IPS-11a (cell line): Measurements from ENCODE around the gene BNC2.

ENCODE experiments used
- H3K4me3 ChIP-seq: one replicate; pipeline ENCODE4 v1.5.1; 2013; ENCODE audit warnings: low read depth, low read length, control low read depth

The BNC2 gene

DNA sequence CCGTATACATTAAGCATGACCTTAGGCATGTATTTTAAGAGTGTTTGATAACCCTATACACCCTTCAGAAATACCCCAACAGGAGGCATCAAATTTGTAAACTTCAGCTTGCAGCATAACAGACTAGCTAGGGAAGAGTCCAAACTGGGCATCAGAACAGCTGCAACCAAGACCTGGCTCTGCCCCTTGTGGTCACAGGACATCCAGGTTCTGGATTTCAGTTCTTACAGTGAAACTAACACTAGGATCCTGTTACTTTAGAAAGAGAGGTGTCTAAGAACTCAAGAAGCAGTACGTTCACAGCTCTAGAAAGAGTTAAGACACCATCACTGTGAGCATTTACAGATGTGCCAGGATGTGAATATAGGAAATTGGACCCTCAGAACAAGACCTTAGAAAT lies 229.8 kb downstream of the BNC2 start:
- H3K4me3 ChIP-seq: no peak overlapping the region

DNA sequence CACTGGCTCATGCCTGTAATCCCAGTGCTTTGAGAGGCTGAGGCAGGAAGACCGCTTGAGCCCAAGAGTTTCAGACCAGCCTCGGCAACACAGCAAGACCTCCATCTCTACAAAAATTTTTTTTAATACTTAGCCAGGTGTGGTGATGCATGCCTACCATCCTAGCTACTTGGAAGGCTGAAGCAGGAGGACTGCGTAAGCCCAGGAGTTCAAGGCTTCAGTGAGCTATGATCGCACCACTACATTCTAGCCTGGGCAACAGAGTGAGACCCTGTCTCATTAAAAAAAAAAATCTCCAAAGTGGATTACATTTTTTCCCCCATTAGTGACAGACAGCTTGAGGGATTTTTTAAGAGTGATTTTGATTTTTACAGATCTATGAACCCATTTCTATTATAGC lies 230.8 kb downstream of the BNC2 start:
- no peak overlapping the region for H3K4me3 ChIP-seq

DNA sequence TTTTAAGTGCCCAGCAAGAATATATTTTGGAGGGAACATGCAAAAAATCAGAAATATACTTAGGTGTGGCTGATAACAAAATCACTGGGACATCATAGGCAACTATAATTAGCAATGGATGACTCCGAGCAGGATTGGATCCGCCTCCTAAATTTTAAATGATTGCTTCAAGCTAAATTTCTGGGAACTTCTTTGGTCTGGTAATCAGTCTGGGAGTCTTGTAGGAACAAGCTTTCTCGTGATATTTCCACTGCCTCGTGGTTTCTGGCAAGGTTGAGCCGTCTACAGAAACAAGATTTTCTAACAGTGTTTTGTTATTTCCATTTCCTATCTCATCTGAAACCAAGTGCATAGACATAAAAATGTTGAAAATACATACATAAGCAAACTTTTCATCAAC lies 232.6 kb downstream of the BNC2 start:
- H3K4me3 ChIP-seq: no peak overlapping the region

DNA sequence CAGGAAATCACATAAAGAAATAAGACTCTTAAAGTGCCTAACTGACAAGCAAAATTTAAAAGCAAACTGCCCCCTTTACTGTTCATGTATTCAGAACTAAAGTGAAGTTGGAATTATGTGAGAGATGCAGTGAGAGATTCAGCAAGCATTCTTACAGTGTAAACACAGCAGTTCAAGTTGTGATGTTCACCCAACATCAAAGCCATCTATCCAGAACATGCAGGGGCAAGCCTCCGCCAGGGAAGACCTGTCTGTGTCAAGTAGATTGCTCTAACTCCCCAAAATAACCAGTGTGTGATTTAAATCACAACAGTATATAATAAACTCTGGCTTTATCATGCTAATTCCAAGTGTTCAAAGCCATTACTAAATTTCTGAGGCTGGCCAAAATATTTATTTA lies 233.3 kb downstream of the BNC2 start:
- no peak overlapping the region for H3K4me3 ChIP-seq

DNA sequence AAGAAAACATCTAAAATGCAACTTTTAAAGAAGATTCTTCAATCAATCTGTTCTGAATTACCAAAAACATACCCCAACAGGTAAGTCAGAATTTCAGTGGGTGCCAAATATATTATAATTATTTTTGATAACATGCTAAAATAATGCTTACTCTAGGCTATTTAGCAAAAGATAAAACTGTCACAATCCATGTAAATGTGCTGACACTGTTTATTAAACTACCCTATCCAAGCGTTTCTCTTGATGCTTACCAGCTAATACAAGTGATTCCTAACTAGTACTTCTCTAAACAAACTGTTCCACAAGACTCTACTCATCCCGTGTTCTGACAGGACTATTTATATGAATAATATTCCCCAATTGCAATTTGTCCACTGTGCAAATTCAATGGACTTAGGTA lies 236.7 kb downstream of the BNC2 start:
- no peak overlapping the region for H3K4me3 ChIP-seq

DNA sequence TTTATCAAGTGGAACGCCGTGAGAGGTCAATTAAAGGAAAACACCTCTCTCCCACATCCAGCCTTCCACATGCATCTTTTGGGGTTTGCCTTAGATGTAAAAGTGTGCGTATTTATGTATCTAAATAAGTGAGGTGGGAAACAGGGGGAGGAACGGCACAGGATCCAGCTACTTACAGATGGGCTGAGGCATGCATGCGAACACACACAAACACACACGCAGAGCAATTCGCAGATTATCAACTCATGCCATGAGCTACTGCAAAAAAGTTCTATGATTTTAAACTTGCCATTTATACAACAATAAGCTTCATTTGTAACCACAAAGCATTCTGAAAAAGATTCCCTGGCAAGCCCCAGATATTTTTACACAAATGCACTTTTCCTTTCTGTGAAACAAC lies 242.1 kb downstream of the BNC2 start:
- H3K4me3 ChIP-seq: no peak overlapping the region

DNA sequence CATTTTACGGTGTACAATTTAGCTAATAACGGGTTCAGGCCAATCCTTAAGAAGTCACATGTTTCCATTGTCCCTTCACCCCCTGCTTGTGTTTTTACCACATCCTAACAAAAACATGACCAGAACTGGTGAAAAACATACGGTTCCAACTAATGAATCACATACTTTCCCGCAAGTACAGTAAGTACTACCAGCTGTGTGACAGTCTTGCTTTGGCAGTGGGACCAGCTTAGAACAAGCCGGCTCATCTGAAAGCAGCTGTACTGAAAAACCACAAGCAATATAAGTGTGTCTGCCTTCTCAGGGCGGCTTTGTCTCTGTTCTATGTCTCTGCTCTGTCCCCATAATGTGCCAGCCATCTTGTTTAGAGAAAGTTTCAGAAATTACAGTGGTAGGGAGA lies 242.5 kb downstream of the BNC2 start:
- no peak overlapping the region for H3K4me3 ChIP-seq

DNA sequence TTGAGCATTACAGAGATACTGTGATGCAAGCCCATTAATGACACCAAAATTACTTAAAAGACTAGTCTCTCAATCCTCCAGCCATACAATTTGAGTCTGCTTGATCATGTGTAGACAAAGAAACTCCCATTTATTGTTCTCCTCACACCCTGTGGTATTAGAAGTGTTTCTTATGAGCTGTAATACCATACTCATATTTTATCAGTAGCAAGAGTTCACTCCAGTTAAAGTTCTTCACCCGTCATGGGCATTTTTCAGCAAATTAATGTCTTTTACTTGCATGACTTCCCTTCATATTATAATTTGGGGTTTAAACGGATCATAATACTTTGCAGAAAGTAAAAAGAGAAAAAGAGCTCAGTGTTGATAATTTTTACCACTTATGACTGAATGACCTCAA lies 242.9 kb downstream of the BNC2 start:
- H3K4me3 ChIP-seq: no peak overlapping the region

DNA sequence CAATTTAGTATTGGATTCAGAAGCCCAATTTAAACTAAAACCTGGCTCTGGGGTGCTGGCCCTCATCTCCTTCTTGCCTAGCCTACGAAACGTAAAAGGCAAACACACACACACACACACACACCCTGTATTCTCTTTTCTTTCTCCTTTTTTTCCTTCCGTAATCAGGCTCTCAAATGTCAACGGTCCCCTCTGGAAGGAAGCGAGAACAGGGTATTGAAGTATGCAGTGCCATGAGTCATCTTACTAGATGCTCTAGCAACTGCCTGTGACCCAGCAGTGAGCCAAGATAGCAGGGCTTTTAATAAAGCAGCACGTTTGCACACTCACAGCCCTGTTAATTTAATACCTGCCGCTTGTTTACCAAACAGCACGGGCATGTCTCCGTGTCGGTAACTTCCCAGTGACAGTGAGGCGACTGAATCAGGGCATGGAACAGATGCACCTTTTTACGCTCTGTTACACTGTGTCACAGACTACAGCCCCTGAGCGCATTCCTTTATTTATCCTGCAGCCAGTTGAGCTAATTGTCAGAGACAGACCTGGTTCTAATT lies 243.8 kb downstream of the BNC2 start:
- no peak overlapping the region for H3K4me3 ChIP-seq

DNA sequence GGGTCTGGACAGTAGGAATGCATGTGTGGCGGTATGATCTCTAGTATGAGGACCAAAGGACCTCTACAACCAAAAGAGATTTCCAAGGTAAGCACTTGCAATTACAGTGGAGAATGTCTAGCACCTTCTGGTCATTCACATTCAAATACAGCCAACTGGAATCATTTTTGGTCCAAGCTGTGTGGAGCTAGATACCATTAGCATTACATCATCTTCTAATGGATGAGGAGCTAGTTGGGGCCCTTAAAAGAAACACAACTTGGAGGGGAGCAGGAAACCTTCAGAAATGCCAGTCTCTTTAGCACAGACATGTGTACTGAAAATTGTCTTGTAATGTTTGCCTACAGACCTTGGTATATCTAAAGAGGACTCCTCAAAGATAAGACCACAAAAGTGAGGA lies 244.7 kb downstream of the BNC2 start:
- no peak overlapping the region for H3K4me3 ChIP-seq

DNA sequence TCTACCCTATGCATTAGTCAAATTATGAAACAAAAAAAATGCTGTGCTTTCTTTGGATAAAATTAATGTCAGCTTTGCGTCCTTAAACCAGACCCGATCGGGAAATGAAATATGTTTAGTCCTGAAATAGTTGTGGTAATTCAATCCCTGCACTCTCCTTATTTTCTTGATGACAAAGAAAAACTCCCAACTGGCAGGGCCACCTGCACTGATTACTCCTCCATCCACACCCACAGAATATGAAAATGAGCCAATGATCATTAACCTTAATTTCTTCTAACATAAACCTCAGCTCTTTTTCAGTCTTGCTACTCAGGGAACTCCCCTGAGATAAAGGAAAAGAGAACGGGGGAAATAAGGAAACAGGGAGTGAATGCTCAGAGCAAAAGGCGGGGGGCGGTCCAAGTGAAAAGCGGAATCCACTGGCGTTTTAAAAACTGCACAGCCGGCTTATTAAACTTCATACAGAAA lies 245.3 kb downstream of the BNC2 start:
- H3K4me3 ChIP-seq: no peak overlapping the region

DNA sequence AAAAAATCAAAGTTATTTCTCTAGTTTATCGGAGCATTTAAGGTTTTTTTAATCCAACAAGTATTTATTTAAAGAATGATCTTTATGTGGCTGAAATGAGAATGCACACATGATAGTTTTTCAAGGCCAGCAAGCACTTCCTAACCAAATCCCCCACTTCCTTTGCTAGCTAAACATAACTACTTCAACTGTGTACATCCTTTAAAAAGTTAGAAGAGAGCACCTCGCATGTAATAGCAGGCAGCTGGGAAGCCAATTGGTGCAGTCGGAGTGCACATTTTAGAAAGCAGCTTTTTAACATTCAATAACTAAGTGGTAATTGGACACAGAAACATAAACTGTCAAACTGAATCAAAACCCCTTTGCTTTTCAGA lies 245.7 kb downstream of the BNC2 start:
- no peak overlapping the region for H3K4me3 ChIP-seq

DNA sequence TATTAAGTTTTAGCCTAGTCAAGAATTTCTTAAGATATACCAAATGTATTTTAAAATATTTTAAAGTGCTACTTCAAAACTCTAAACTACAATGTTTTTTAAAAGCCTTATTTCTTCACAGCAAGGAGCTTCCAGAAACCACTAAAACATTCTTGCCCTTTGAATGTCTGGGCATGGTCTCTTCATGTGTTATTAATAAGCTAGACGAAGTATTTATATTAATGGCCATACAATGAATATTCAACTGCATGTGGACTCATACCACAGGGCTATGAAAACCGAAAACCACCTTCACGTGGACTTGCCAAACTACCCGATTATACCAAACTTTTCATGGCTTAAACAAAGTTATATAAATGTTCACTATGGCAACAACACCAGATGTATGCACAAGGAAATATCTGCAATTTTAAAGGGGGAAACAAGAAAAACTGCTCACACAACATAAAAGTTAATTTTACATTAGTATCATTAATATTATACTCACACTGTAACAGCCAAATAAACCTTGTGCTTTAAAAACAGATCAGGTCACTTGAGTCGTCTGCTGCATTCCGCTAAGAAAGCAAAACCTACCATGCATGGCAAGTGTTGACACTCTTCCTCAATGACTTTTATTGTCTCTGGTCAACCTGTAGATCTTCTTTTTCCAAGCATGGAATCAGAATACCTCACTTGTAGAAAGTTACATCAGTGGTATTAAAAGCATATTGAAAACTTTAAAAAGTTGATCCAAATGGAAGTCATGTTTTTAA lies 246.3 kb downstream of the BNC2 start:
- no peak overlapping the region for H3K4me3 ChIP-seq

DNA sequence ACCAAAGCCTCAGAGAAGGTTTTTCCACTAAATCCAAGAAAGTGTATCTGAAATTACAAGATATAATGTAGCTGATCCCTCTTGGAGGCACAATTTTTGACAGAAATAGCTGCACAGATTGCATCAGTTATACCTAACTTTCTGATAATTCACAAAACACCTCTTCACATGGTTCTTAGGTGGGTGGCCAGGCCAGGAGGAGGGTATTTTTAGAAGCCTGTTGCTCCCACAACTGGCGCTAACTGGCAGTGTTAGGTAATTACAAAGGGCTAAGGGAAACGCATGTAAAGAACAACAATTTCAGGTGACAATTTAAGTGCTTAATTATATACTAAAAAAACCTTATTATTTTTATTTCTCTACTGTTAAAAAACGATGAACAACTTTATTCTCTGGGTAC lies 247.9 kb downstream of the BNC2 start:
- H3K4me3 ChIP-seq: no peak overlapping the region

DNA sequence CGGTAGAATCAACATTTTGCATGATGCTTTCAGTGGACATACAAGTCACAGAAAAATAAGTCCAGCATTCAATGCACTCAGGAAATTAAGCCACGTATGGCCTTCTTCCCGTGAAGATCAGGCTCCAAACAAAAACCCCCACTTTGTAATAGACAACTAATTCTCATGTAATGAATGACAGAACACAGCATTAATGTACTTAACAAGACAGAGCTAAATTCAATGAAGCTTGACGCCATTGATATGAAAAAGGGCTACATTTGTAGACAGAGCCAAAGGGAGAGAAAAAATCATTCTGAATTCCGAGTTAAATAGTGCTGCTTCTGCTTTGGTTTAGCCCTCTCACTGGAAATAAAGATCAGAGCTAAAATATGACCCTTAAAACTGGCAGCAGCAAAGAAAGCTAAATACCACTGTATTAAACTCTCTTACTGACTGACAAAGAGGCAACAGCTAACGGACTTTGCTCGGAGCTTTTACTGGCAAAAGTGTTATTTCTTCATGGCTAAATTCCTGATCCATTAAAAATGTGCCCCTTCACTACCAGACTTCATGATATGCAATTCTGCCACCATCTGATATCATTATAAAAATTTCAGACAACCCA lies 250.5 kb downstream of the BNC2 start:
- no peak overlapping the region for H3K4me3 ChIP-seq

DNA sequence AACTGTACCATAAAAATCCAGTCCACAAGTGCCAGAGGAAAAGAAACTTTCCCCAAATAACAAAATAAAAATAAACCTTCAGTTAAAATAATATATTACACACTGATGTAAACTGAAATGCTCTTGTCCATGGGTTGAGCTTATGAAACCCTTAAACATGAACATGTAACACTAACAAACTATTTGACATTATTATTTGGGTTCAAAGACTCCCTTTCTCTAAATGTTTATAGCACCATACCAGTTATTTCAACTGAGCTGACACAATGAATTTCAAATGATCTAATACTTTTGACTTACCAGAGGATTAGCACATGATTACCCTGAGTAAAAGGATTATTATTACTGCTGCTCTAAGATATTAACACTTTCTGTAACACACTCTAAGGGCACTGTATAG lies 251.1 kb downstream of the BNC2 start:
- no peak overlapping the region for H3K4me3 ChIP-seq

DNA sequence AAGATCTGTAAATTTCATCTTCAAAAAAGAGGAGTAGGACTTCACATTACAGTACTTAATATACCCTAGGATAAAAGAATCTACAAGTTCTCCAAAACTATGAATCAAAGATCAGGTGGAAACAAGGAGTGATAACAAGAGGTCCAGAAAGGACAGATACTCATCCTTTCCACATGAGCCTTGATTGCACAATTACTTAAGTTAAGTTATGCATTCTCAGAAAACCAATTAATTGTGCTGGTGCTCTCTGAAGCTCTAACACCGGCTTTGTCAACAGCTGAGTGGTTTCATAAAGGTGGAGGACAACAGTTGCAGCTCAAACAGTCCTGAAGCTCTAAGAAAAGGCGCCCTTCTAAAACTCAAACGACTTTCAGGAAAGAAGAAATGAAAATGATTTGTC lies 251.9 kb downstream of the BNC2 start:
- H3K4me3 ChIP-seq: no peak overlapping the region

DNA sequence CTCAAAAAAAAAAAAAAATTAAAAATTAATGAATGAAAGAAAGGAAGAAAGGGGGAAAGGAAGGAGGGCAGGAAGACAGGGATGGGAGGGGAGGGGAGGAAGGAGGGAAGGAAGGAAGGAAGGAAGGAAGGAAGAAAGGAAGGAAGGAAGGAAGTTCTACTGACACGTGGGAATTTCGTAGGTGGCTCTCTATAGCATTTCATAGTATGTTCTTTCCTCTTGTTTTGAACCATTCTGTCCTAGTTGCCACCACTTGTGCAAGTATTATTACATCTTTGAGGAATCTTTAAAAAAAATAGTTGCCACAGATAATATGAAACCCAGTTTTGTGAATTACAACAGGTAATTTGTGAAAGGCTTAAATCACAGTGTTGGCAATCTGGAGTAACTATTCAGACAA lies 253.8 kb downstream of the BNC2 start:
- H3K4me3 ChIP-seq: no peak overlapping the region

DNA sequence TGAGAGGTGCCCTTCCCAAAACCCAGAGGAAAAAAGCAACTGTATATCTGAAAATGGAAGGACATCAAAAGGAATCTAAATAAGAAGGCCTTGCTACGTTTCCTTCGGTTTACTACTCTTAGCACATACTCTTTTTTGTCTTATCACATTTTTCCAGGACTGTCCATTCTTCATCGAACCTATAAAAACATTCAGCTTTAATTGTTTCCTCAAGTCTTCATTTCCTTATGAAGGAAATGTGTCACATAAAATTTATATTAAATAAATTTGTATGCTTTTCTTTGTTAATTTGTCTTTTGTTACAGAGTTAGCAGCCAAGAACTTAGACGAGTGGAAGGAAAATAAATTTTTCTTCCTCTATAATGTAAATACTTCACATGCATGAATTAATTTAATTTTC lies 255.0 kb downstream of the BNC2 start:
- no peak overlapping the region for H3K4me3 ChIP-seq

DNA sequence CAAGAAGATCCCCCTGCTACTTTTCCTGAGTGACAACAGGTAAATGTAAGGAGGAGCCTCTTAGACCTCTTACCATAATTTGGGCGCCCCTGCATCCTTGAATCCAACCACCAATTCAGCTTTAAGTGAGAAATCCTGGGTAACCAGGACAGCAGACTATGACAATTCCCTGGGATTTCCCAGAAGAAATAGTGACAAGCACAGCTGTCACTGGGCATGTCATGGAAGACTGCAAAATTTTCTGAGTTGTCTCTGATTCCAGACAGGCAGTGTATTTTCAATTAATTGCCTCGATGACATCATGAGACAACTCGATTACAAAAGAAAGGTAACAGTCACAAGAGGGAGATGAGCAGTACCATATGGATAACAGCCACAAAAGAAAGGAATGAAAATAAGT lies 256.9 kb downstream of the BNC2 start:
- H3K4me3 ChIP-seq: no peak overlapping the region

DNA sequence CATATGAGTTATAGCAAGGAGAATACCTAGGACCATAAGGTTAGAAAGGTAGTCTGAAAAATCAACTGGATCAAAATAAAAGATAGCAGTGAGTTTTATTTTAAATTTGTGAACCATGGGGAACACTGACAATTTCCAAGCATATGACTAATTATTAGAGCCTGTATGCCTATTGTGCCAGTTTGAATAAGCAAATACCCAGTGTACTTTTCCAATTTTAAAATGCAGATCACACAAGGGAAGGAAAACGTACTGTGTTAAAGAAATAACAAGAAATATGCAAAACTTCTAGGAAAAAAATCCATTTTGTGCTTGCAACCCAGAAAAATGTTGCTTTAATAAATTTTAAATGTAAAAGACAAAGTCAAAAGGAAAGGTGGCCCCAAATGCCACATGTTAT lies 257.4 kb downstream of the BNC2 start:
- no peak overlapping the region for H3K4me3 ChIP-seq

DNA sequence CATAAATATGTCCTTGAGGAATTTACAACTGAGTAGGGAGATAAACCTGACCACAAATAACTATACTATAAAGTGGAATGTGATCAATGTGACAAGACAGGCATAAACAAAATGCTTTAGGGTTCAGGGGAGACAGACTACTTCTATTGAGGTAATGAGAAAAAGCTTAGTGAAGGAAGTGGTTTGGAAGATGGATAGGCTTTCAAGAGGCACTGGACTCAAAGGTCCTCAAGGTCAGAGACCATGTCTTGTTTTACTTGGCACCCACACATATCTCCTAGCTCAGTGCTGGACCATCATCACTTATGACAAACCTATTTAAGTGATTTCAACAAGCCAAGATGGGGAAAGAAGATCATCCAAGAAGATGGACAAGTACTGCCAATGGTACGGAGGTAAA lies 257.8 kb downstream of the BNC2 start:
- H3K4me3 ChIP-seq: no peak overlapping the region

DNA sequence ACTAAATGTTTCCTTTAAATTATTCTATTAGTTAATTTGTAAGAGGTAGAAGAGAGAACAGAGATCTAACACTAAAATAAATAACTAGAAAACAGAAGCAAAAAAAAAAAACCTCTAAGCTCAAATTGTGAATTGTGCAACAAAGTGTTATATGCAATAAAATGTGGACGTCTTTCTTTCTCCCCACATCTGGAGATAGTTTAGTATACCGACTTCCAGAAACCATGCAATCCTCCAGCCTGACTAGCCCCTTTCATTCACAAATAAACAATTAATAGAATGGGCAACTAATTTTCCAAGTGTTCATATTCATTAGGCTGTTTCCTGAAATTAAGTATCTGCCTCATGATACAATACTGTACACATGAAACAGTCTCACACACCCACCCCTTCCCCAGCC lies 258.5 kb downstream of the BNC2 start:
- no peak overlapping the region for H3K4me3 ChIP-seq
